HG03575 (cell line): ENCODE results near the gene HEY2.

ENCODE experiments used
- ATAC-seq: cut with Tn5 transposase; IDR thresholded peaks from one replicate; pipeline ENCODE4 v1.9.1; 2021; ENCODE audit not compliant: unreplicated experiment, insufficient number of reproducible peaks, low FRiP score; ENCODE audit errors: extremely low read depth

The HEY2 gene

GRCh38 chr6:125742024-125742423, 7.4 kb upstream of the HEY2 start:
- ATAC-seq: no peak

- no peak for ATAC-seq
Measured at GRCh38 chr6:125742464-125743120, 6.8 kb upstream of the HEY2 start.

GRCh38 chr6:125743604-125744003, 5.8 kb upstream of the HEY2 start:
- no peak for ATAC-seq

- ATAC-seq: no peak
Measured at GRCh38 chr6:125745281-125746018, 4.0 kb upstream of the HEY2 start.

GRCh38 chr6:125746019-125746414, 3.4 kb upstream of the HEY2 start:
- no peak for ATAC-seq

- peak; percentile 75 for ATAC-seq
Measured at GRCh38 chr6:125746731-125747588, 2.5 kb upstream of the HEY2 start.

GRCh38 chr6:125747589-125748405, 1.6 kb upstream of the HEY2 start:
- ATAC-seq: no peak

GRCh38 chr6:125748406-125749172, 843 bp upstream of the HEY2 start:
- no peak for ATAC-seq

- ATAC-seq: no peak
Measured at GRCh38 chr6:125749865-125750691, 646 bp downstream of the HEY2 start.

GRCh38 chr6:125750692-125751333, 1.4 kb downstream of the HEY2 start:
- no peak for ATAC-seq

- ATAC-seq: no peak
Measured at GRCh38 chr6:125751334-125751916, 2.0 kb downstream of the HEY2 start.

GRCh38 chr6:125752773-125753172, 3.3 kb downstream of the HEY2 start:
- no peak for ATAC-seq

- no peak for ATAC-seq
Measured at GRCh38 chr6:125753218-125753936, 3.9 kb downstream of the HEY2 start.

- ATAC-seq: no peak
Measured at GRCh38 chr6:125753937-125754259, 4.5 kb downstream of the HEY2 start.

GRCh38 chr6:125754566-125754965, 5.1 kb downstream of the HEY2 start:
- no peak for ATAC-seq

- no peak for ATAC-seq
Measured at GRCh38 chr6:125759184-125759902, 9.9 kb downstream of the HEY2 start.
